Neural cell (in vitro differentiated cells): ENCODE measurements around the gene STAT6.

Experiments used
- CTCF ChIP-seq: fragments of 450-650 bp; IDR thresholded peaks from 2 replicates; pipeline ENCODE4 v1.5.1; 2014; ENCODE audit warnings: antibody characterized with exemption, mild to moderate bottlenecking, moderate library complexity; ENCODE audit not compliant: poor library complexity, severe bottlenecking
- EP300 ChIP-seq: fragments of 450-650 bp; conservative IDR thresholded peaks from 2 replicates; pipeline ENCODE4 v1.6.1; 2014; ENCODE audit warnings: antibody characterized with exemption, mild to moderate bottlenecking, moderate library complexity; ENCODE audit not compliant: poor library complexity, severe bottlenecking
- EZH2 ChIP-seq: fragments of 200-600, 300-800 bp; shearing (Covaris generic), sonication (generic); IDR thresholded peaks from 2 replicates; pipeline ENCODE4 v1.6.1; 2014; ENCODE audit warnings: antibody characterized with exemption, low read length, borderline replicate concordance, mild to moderate bottlenecking; ENCODE audit not compliant: insufficient read depth, poor library complexity, severe bottlenecking
- MXI1 ChIP-seq: fragments of 450-650 bp; conservative IDR thresholded peaks from 2 replicates; pipeline ENCODE4 v1.6.1; 2014; ENCODE audit warnings: antibody characterized with exemption, mild to moderate bottlenecking; ENCODE audit not compliant: poor library complexity, severe bottlenecking
- POLR2AphosphoS5 ChIP-seq: IDR thresholded peaks from 2 replicates; pipeline ENCODE4 v1.6.1; 2012
- RAD21 ChIP-seq: fragments of 450-650 bp; conservative IDR thresholded peaks from 2 replicates; pipeline ENCODE4 v1.6.1; 2014; ENCODE audit warnings: antibody characterized with exemption, mild to moderate bottlenecking, moderate library complexity
- REST ChIP-seq: IDR thresholded peaks from 2 replicates; pipeline ENCODE4 v1.6.1; 2012; ENCODE audit warnings: borderline replicate concordance
- SMC3 ChIP-seq: fragments of 450-650 bp; conservative IDR thresholded peaks from 2 replicates; pipeline ENCODE4 v1.6.1; 2014; ENCODE audit warnings: antibody characterized with exemption, mild to moderate bottlenecking, moderate library complexity; ENCODE audit not compliant: poor library complexity
- TAF1 ChIP-seq: IDR thresholded peaks from 2 replicates; pipeline ENCODE4 v1.6.1; 2012; ENCODE audit warnings: low read depth

- no peak for TF ChIP-seq CTCF
- TF ChIP-seq EZH2 = no peak
- TF ChIP-seq REST = no peak
- no peak for TF ChIP-seq TAF1
- TF ChIP-seq SMC3 = no peak
- no peak for TF ChIP-seq POLR2AphosphoS5
- no peak for TF ChIP-seq RAD21
- TF ChIP-seq EP300 = no peak
- TF ChIP-seq MXI1 = no peak
These were observed 62.6 kb downstream of the STAT6 start for GRCh38 chr12:57048423-57049118.
